ENCODE measurements around the gene RBM38.

- no peak for TF ChIP-seq POLR2A (IDR thresholded peaks at IDR 0.05)
- TF ChIP-seq, protein P1, sequence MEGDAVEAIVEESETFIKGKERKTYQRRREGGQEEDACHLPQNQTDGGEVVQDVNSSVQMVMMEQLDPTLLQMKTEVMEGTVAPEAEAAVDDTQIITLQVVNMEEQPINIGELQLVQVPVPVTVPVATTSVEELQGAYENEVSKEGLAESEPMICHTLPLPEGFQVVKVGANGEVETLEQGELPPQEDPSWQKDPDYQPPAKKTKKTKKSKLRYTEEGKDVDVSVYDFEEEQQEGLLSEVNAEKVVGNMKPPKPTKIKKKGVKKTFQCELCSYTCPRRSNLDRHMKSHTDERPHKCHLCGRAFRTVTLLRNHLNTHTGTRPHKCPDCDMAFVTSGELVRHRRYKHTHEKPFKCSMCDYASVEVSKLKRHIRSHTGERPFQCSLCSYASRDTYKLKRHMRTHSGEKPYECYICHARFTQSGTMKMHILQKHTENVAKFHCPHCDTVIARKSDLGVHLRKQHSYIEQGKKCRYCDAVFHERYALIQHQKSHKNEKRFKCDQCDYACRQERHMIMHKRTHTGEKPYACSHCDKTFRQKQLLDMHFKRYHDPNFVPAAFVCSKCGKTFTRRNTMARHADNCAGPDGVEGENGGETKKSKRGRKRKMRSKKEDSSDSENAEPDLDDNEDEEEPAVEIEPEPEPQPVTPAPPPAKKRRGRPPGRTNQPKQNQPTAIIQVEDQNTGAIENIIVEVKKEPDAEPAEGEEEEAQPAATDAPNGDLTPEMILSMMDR (IDR thresholded peaks at IDR 0.05), result no peak
Measured at GRCh38 chr20:57443349-57444265, 52.4 kb downstream of the RBM38 start.

All from Peyer's patch (tissue), 4 donors.